Measurements from ENCODE around the gene BET1L. TPM values are rescaled to one million over a fixed set of nuclear protein-coding genes. Genes with fewer than 3 reads are reported as not detected.

BET1L gene
- total and polyA plus RNA-seq, 9 donors, result 24.6 to 76.6 (median 63.7) TPM

- WGBS, 3 donors, result 1% methylated on average over 13 of the region's 13 CpGs
- DNase-seq, result no peak
- no peaks in the 10 kb centered on the region for H3K36me3 ChIP-seq
- H3K4me3 ChIP-seq, result peak overlapping the region; percentile 88
- H3K27ac ChIP-seq, result peak overlapping the region; percentile 57 to 90
- intact Hi-C loops (cut with DNase I), result loop anchor here in 2 of 4 donors (5.0 to 10.0 kb wide), 2 partner anchors 69 to 212 kb away; partner anchors contain the start of gene IFITM2 (in 1 of the 2)
- TF ChIP-seq EP300 (IDR thresholded peaks at IDR 0.05), result no peak
- no peaks in the 10 kb centered on the region for H3K9me3 ChIP-seq
- peaks cover 8% of the 10 kb centered on the region for H3K4me1 ChIP-seq (ENCODE audit: insufficient read depth)
- no peaks in the 10 kb centered on the region for H3K27me3 ChIP-seq
Measured at GRCh38 chr11:235609-235996, 28.4 kb upstream of the BET1L start.

GRCh38 chr11:235180-235579 is 28.0 kb upstream of the BET1L start:
- WGBS, 3 donors, result 65 to 76% (median 70%) methylated on average over 8 of the region's 8 CpGs
- Histone ChIP-seq H3K4me3 (peak overlapping the region; percentile 88), H3K27me3 (no peaks in the 10 kb centered on the region), H3K4me1 (ENCODE audit: insufficient read depth) (peaks cover 8% of the 10 kb centered on the region), H3K27ac (no peak overlapping the region), H3K9me3 (no peaks in the 10 kb centered on the region), H3K36me3 (no peaks in the 10 kb centered on the region)
- TF ChIP-seq CTCF (IDR thresholded peaks at IDR 0.05) (no peak), POLR2A (IDR thresholded peaks at IDR 0.05) (no peak)
- DNase-seq, result no peak
- intact Hi-C loops (cut with DNase I), result loop anchor here in 2 of 4 donors (5.0 to 10.0 kb wide), 2 partner anchors 70 to 212 kb away; partner anchors contain the start of gene IFITM2 (in 1 of the 2)

GRCh38 chr11:232783-233565 is 25.8 kb upstream of the BET1L start:
- WGBS, 3 donors, result 88 to 90% (median 89%) methylated on average over 20 of the region's 20 CpGs

GRCh38 chr11:230431-230830 is 23.2 kb upstream of the BET1L start:
- Histone ChIP-seq H3K27me3 (no peaks in the 10 kb centered on the region), H3K36me3 (no peaks in the 10 kb centered on the region), H3K4me1 (ENCODE audit: insufficient read depth) (peaks cover 4% of the 10 kb centered on the region), H3K27ac (no peak overlapping the region), H3K4me3 (no peak overlapping the region), H3K9me3 (no peaks in the 10 kb centered on the region)
- no peak for TF ChIP-seq CTCF (IDR thresholded peaks at IDR 0.05)
- TF ChIP-seq EP300 (IDR thresholded peaks at IDR 0.05), result no peak
- no peak for TF ChIP-seq POLR2A (IDR thresholded peaks at IDR 0.05)
- no peak for DNase-seq
- intact Hi-C loops (cut with DNase I), result loop anchor here in 1 of 4 donors (10.0 kb wide), 1 partner anchor 74 kb away; the partner anchor contains the start of gene IFITM2
- WGBS, 3 donors, result 91 to 95% (median 92%) methylated on average over 10 of the region's 10 CpGs

More at GRCh38 chr11:232783-233565, 25.8 kb upstream of the BET1L start:
- Histone ChIP-seq H3K36me3 (no peaks in the 10 kb centered on the region), H3K27ac (no peak overlapping the region), H3K27me3 (no peaks in the 10 kb centered on the region), H3K9me3 (no peaks in the 10 kb centered on the region), H3K4me1 (ENCODE audit: insufficient read depth) (peaks cover 8% of the 10 kb centered on the region), H3K4me3 (no peak overlapping the region)
- intact Hi-C loops (cut with DNase I), result loop anchor here in 1 of 4 donors (10.0 kb wide), 1 partner anchor 72 kb away; the partner anchor contains the start of gene IFITM2
- TF ChIP-seq CTCF (IDR thresholded peaks at IDR 0.05) (no peak), EP300 (IDR thresholded peaks at IDR 0.05) (no peak), POLR2A (IDR thresholded peaks at IDR 0.05) (no peak)
- DNase-seq, result no peak
